MM.1S (cell line): Measurements from ENCODE around the gene PACRG.

Experiments used
- CTCF ChIP-seq: fragments of 300-600 bp; sonication (generic); IDR thresholded peaks from 2 replicates; pipeline ENCODE4 v1.5.1; 2016; ENCODE audit warnings: antibody characterized with exemption, low read length, mixed read lengths
- EZH2 ChIP-seq: fragments of 300-600 bp; sonication (generic); optimal IDR thresholded peaks from 2 replicates; pipeline ENCODE3; 2017; ENCODE audit warnings: low read depth, mild to moderate bottlenecking, antibody characterized with exemption, low read length, mixed read lengths

- TF ChIP-seq EZH2, result no peak
- no peak for TF ChIP-seq CTCF
These were observed 121.5 kb downstream of the PACRG start for GRCh38 chr6:162849269-162849668.
